Measurements from ENCODE around the gene KLHL13. TPM values are rescaled to one million over a fixed set of nuclear protein-coding genes. Genes with fewer than 3 reads are reported as not detected.

The KLHL13 gene
- total RNA-seq, 4 donors from 2014 or later, result 1.3 to 1.9 (median 1.6) TPM

GRCh38 chrX:117998171-117998570, 118.4 kb downstream of the KLHL13 start:
- no peak for TF ChIP-seq CTCF (IDR thresholded peaks at IDR 0.05; ENCODE audit: low read depth)

DNA sequence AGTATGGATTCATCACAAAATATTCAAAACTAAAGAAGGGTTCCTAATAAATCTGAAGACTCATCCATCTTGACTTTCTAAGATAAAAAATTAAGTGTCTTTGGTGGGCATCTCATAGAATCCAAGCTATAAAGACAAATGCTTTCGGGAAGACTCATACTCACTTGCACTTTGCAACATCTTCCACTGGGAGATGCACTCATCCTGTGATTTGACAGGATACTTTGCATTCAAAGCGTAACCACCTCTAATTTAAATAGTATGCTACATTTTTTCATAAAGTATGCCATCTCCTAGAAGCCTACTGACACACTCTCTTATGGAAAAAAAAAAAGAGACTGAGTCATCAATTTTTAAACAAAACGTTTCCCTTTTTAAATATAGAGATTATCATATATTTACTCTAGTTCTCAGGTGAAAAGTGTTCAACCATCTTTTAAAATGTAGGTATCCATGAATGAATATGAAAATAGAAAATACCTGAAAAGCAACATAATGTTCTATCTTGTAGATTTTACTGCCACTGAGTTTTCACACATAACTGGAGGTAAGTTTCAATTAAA, 119.6 kb downstream of the KLHL13 start:
- TF ChIP-seq CTCF (IDR thresholded peaks at IDR 0.05; ENCODE audit: low read depth), result no peak

GRCh38 chrX:117996408-117996807, 120.2 kb downstream of the KLHL13 start:
- no peak for TF ChIP-seq CTCF (IDR thresholded peaks at IDR 0.05; ENCODE audit: low read depth)

DNA sequence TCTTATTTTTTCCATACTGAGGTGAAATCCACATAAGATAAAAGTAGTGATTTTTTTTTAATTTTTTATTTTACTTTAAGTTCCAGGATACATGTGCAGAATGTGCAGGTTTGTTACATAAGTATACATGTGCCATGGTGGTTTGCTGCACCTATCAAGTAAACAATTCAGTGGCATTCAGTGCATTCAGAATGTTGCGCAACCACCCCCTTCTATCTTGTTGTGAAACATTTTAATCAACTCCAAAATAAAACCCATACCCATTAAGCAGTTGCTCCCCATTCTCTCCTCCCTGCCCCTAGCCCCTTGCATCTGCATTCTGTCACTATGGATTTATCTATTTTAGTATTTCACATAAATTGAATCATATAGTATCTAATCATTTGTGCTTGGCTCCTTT, 121.2 kb downstream of the KLHL13 start:
- no peak for TF ChIP-seq CTCF (IDR thresholded peaks at IDR 0.05; ENCODE audit: low read depth)

GRCh38 chrX:117992192-117992723, 124.4 kb downstream of the KLHL13 start:
- no peak for TF ChIP-seq CTCF (IDR thresholded peaks at IDR 0.05; ENCODE audit: low read depth)

DNA sequence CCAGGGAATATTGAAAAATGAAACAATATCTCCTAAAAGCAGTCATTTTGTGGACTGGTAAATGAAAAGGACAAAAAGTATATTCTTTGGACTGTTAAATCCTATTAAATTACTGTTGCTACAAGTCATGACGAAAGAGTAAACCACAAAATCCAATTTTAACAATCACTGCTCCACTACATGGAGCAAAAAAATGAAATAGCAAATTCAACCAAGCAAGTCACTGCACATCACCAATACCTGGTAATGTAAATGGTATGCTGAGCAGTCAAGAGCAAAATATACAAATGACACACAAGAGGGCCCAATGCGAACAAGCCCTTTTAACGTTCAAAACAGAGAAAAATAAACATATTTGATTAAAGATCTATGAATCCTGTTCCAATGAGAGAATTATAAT, 126.2 kb downstream of the KLHL13 start:
- TF ChIP-seq CTCF (IDR thresholded peaks at IDR 0.05; ENCODE audit: low read depth), result no peak

GRCh38 chrX:117989512-117989911, 127.1 kb downstream of the KLHL13 start:
- no peak for TF ChIP-seq CTCF (IDR thresholded peaks at IDR 0.05; ENCODE audit: low read depth)
